D721Med (cell line): ENCODE data around the gene IQCN.
A peak's percentile ranks its signal among the peaks of the same experiment; 100 is the strongest.

Experiments used
- DNase-seq: peaks from one replicate; pipeline ENCODE4 v3.0.0; 2011; ENCODE audit warnings: low spot score; ENCODE audit not compliant: insufficient read length
- FAIRE-seq: peaks from 2 replicates; lab custom pipeline; 2011; peaks lifted over from hg19 to GRCh38; lab: Jason Lieb, UNC
- CTCF ChIP-seq: IDR thresholded peaks from 2 replicates; pipeline ENCODE4 v1.5.1; 2012; ENCODE audit warnings: mild to moderate bottlenecking, control low read depth; ENCODE audit not compliant: insufficient read depth; ENCODE audit errors: missing control alignments

IQCN gene

DNA sequence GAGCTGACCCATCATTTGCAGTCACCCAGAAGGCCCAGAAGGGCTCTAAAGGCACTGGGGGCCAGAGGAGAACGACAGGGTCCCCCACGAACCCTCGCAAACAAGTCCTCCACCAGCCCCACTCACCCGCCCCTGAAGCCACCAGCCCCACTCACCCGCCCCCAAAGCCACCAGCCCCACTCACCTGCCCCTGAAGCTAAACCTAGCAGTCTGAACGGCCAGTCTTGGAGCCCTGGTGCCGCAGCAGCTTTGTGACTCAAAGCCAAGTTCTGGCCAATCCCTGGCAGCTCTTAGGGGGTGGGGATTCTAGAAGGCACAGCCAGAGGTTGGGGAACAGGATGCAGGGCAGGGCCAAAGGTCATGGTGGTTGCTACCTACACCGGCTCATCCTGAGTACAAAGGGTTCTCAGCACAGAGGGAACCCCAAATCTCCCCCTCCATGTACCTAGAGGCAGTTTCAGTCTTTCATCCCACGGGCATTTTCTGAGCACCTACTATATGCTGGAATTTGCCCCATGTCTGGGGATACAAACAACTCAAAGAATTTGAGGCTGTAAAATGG, at the start of gene IQCN:
Gene IQCN, minus strand, starts transcription at position 234 of the 562 bp plus-strand sequence. CDS start 4,974 bp downstream, outside the sequence.
- FAIRE-seq (no peak), DNase-seq (no peak)
- no peak for TF ChIP-seq CTCF

DNA sequence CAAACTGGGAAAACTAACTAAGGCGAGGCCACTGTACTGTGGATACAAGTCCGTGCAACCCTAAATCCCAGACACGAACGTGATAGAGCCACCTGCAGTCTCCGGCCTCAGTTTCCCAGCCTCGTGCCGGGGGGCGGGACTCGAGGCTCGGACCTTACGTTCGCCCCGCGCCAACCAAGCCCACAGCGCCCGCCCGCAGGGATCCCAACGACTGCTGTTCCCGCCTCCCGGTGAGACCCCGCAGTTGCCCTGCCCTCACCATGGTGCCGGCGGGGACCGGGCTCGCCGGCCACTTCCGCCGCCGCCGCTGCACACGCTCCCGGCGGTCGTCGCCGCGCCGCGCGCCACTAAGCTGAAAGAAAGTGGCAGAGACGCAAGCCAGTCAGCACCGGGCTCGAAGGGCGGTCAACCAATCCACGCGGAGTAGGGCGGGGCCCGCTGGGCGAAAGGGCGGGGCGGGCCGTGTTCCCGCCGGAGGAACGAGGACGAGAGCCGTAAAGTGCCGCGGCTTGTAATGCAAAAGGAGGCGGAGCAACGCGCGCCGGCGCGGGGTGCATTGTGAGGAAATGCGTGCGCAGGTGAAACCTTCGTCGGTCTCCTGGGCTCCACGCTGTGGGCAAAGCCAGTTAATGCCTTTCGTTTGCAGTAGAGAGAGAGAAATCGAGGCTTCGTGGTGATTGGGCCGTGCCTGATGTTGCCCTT, 48.7 kb upstream of the IQCN start, which contains the start of gene LSM4:
Gene LSM4, minus strand, starts transcription at position 318 of the 702 bp plus-strand sequence. Its CDS starts 56 bp downstream, at position 262.
- peak; percentile 17 for TF ChIP-seq CTCF
- peak; percentile 99 for DNase-seq
- FAIRE-seq, result no peak

GRCh38 chr19:18322318-18322758, 48.1 kb upstream of the IQCN start:
- no peak for DNase-seq
- no peak for FAIRE-seq
- TF ChIP-seq CTCF, result peak; percentile 22

GRCh38 chr19:18321734-18322102, 47.5 kb upstream of the IQCN start:
- DNase-seq (no peak), FAIRE-seq (no peak)
- no peak for TF ChIP-seq CTCF

DNA sequence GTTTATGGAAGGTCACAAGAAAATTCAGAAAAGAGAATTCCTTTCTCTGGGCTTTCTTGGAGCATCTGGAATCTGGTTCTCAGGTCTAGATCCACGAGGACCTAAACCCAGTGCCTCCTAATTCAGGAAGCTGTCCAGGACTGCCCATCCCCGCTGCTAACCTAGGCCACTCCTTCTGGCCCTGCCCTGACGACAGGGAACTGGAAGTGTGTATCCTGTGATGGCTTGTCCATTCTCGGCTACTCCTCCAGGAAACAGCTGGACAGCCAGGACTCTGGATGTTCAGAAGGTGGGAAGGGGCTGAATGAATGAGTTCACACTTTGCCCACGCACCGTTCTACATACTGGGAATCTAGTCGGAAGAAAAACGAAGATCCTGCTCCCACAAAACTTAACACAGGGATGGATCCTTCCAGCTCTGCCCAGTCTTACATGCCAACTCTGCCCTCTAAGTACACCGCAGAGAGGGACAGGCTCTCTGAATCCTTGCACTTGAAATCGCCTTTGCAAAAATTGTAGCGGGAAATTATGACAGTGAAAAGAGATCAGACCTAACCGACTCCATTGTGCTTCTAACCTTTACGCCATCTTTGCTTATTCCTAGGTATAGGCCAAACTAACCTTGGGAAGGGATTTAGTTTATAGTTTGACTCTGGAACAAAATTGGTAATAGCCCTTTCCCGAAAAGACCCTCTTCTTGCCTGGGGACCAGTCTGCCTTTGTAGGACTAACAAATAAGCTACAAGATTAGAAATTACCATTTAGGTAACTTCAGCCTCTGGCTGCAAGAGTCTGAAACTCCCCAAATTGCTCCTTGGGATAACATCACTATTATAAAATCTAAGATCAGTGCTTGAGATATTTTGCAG, 46.8 kb upstream of the IQCN start:
- DNase-seq (no peak), FAIRE-seq (no peak)
- no peak for TF ChIP-seq CTCF

- no peak for DNase-seq
- TF ChIP-seq CTCF, result no peak
- no peak for FAIRE-seq
Observed at GRCh38 chr19:18319591-18320135, 45.4 kb upstream of the IQCN start.
